AG09319 (cell line): ENCODE measurements around the gene TSPAN7.

Experiments
- DNase-seq: peaks from one replicate; pipeline ENCODE4 v3.0.0-alpha.2; 2010; ENCODE audit warnings: low read depth; ENCODE audit errors: extremely low read depth
- CTCF ChIP-seq: IDR thresholded peaks from 2 replicates; pipeline ENCODE4 v1.5.1; 2011; ENCODE audit warnings: low read depth, mild to moderate bottlenecking, inconsistent platforms, low read length, moderate library complexity

TSPAN7 gene

GRCh38 chrX:38607976-38608375, 46.6 kb downstream of the TSPAN7 start:
- no peak for DNase-seq

GRCh38 chrX:38610849-38611248, 49.5 kb downstream of the TSPAN7 start:
- DNase-seq = no peak

More at GRCh38 chrX:38607976-38608375, 46.6 kb downstream of the TSPAN7 start:
- TF ChIP-seq CTCF = no peak

GRCh38 chrX:38612281-38612680, 50.9 kb downstream of the TSPAN7 start:
- no peak for DNase-seq
- no peak for TF ChIP-seq CTCF

More at GRCh38 chrX:38610849-38611248, 49.5 kb downstream of the TSPAN7 start:
- TF ChIP-seq CTCF = no peak

GRCh38 chrX:38614485-38614884, 53.1 kb downstream of the TSPAN7 start:
- DNase-seq = no peak

GRCh38 chrX:38616904-38617303, 55.6 kb downstream of the TSPAN7 start:
- DNase-seq = no peak

More at GRCh38 chrX:38614485-38614884, 53.1 kb downstream of the TSPAN7 start:
- TF ChIP-seq CTCF = no peak

GRCh38 chrX:38618180-38618579, 56.8 kb downstream of the TSPAN7 start:
- DNase-seq = no peak
- TF ChIP-seq CTCF = no peak

More at GRCh38 chrX:38616904-38617303, 55.6 kb downstream of the TSPAN7 start:
- no peak for TF ChIP-seq CTCF

GRCh38 chrX:38620623-38621022, 59.3 kb downstream of the TSPAN7 start:
- no peak for DNase-seq
- no peak for TF ChIP-seq CTCF
